SK-N-SH (cell line): ENCODE data around the gene ACTR2.

Experiments used
- CTCF ChIP-seq: fragments of 200-600 bp; sonication (generic); IDR thresholded peaks from 2 replicates; pipeline ENCODE4 v1.6.1; 2017; ENCODE audit warnings: antibody characterized with exemption, mild to moderate bottlenecking, moderate library complexity
- RCOR1 ChIP-seq: fragments of 150-350 bp; IDR thresholded peaks from 2 replicates; pipeline ENCODE4 v1.6.1; 2017; ENCODE audit warnings: antibody characterized with exemption, low read length

GRCh38 chr2:65261676-65262075 is 34.0 kb downstream of the ACTR2 start:
- no peak for TF ChIP-seq RCOR1
- TF ChIP-seq CTCF: no peak
